Neural progenitor cell (in vitro differentiated cells): ENCODE data around the gene FNIP2.
"Not testable (repeated sequence)": the region's sequence is repeated elsewhere in the genome, so short reads cannot be mapped to it uniquely, and the experiment has no call there.

ENCODE experiments used
- EZH2 ChIP-seq: fragments of 200-600 bp; sonication (generic); IDR thresholded peaks from 2 replicates; pipeline ENCODE4 v1.6.1; 2017; ENCODE audit warnings: antibody characterized with exemption, mild to moderate bottlenecking, moderate library complexity
- EZH2phosphoT487 ChIP-seq: fragments of 200-600 bp; sonication (generic); IDR thresholded peaks from 2 replicates; pipeline ENCODE4 v1.6.1; 2017; ENCODE audit warnings: antibody characterized with exemption
- TF ChIP-seq, protein P1 (sequence below): fragments of 200-600 bp; sonication (generic); IDR thresholded peaks from 2 replicates; pipeline ENCODE4 v1.5.1; 2017; ENCODE audit warnings: antibody characterized with exemption, mild to moderate bottlenecking

DNA sequence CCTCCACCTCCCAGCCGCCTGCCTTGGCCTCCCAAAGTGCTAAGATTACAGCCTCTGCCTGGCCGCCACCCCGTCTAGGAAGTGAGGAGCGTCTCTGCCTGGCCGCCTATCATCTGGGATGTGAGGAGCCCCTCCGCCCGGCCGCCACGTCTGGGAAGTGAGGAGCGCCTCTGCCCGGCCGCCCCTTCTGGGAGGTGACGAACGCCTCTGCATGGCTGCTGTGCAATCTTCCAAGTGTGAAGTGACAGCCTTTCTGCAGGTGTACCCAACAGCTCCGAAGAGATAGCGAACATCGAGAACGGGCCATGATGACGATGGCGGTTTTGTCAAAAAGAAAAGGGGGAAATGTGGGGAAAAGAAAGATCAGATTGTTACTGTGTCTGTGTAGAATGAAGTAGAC, 9.3 kb upstream of the FNIP2 start:
- TF ChIP-seq, protein P1, sequence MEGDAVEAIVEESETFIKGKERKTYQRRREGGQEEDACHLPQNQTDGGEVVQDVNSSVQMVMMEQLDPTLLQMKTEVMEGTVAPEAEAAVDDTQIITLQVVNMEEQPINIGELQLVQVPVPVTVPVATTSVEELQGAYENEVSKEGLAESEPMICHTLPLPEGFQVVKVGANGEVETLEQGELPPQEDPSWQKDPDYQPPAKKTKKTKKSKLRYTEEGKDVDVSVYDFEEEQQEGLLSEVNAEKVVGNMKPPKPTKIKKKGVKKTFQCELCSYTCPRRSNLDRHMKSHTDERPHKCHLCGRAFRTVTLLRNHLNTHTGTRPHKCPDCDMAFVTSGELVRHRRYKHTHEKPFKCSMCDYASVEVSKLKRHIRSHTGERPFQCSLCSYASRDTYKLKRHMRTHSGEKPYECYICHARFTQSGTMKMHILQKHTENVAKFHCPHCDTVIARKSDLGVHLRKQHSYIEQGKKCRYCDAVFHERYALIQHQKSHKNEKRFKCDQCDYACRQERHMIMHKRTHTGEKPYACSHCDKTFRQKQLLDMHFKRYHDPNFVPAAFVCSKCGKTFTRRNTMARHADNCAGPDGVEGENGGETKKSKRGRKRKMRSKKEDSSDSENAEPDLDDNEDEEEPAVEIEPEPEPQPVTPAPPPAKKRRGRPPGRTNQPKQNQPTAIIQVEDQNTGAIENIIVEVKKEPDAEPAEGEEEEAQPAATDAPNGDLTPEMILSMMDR: not testable (repeated sequence)
- TF ChIP-seq EZH2, EZH2phosphoT487: not testable (repeated sequence)
